Gastrocnemius medialis (tissue), 4 donors: Measurements from ENCODE around the gene PDZD4.

ENCODE experiments used
- POLR2A ChIP-seq, 2 donors: fragments of 450-650 bp; IDR thresholded peaks; one replicate each; pipeline ENCODE4 v1.6.1; 2017; ENCODE audit warnings: antibody characterized with exemption in 2 of 2, mild to moderate bottlenecking in 2 of 2, moderate library complexity in 2 of 2
- TF ChIP-seq, protein P1 (sequence below), 5 experiments: fragments of 450-650 bp in 3 of 5; fragments of 200-600 bp in 2 of 5; sonication (generic) in 2 of 5; IDR thresholded peaks in 4 of 5; conservative IDR thresholded peaks in 1 of 5; 1 replicate in 4 of 5; 2 replicates in 1 of 5; pipeline ENCODE4 v1.5.1; 2016 to 2019; ENCODE audit warnings: antibody characterized with exemption in 5 of 5, mild to moderate bottlenecking in 3 of 5, moderate library complexity in 3 of 5

DNA sequence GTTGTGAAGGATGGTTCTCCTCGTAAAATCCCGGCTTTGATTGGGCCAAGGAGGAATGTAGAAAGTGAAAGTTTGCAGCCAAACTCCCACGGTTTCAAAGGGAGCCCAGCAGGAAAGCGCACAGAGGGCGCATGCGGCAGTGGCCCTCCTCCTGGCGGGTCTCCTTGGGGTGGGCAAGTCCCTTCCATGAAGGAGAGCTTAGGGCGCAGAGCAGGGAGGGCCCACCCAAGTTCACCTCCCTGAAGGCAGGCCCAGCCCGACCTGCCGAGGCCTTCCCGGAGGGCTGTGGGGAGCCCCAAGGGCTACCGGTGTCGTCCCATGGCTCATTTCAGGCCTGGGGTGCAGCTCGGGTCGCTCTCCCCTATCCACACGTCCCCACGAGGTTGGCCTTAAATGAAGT is 2.0 kb downstream of the PDZD4 start:
- TF ChIP-seq, protein P1, sequence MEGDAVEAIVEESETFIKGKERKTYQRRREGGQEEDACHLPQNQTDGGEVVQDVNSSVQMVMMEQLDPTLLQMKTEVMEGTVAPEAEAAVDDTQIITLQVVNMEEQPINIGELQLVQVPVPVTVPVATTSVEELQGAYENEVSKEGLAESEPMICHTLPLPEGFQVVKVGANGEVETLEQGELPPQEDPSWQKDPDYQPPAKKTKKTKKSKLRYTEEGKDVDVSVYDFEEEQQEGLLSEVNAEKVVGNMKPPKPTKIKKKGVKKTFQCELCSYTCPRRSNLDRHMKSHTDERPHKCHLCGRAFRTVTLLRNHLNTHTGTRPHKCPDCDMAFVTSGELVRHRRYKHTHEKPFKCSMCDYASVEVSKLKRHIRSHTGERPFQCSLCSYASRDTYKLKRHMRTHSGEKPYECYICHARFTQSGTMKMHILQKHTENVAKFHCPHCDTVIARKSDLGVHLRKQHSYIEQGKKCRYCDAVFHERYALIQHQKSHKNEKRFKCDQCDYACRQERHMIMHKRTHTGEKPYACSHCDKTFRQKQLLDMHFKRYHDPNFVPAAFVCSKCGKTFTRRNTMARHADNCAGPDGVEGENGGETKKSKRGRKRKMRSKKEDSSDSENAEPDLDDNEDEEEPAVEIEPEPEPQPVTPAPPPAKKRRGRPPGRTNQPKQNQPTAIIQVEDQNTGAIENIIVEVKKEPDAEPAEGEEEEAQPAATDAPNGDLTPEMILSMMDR (IDR thresholded peaks at IDR 0.05 in 4 of 5, conservative IDR thresholded peaks at IDR 0.05 in 1 of 5) = no peak
- TF ChIP-seq POLR2A (IDR thresholded peaks at IDR 0.05) = no peak
